GM23338 (cell line): Measurements from ENCODE around the gene PARD3.

ENCODE experiments used
- CREB1 ChIP-seq: fragments of 250-450 bp; sonication (Bioruptor Pico); IDR thresholded peaks from 2 replicates; pipeline ENCODE4 v1.5.0; 2020; ENCODE audit warnings: low read depth, mild to moderate bottlenecking, moderate library complexity
- CTCF ChIP-seq, 2 experiments: fragments of 200-600 bp in 1 of 2; sonication (generic) in 1 of 2; conservative IDR thresholded peaks; 2 replicates each; pipeline versions ENCODE4 v1.5.1 to v1.6.1; 2016 to 2017; ENCODE audit warnings: antibody characterized with exemption in 2 of 2, low read depth in 2 of 2, mild to moderate bottlenecking in 2 of 2, moderate library complexity in 1 of 2
- EZH2 ChIP-seq: fragments of 200-600 bp; sonication (generic); IDR thresholded peaks from one replicate; pipeline ENCODE4 v1.8.0; 2017; ENCODE audit warnings: antibody characterized with exemption, mild to moderate bottlenecking, low read depth; ENCODE audit not compliant: unreplicated experiment
- EZH2phosphoT487 ChIP-seq: fragments of 200-600 bp; sonication (generic); IDR thresholded peaks from one replicate; pipeline ENCODE4 v1.8.1; 2018; ENCODE audit warnings: antibody characterized with exemption; ENCODE audit not compliant: unreplicated experiment
- POLR2AphosphoS5 ChIP-seq: IDR thresholded peaks from 2 replicates; pipeline ENCODE4 v1.6.1; 2016; ENCODE audit warnings: antibody characterized with exemption, low read depth
- ZNF114 ChIP-seq: fragments of 250-450 bp; sonication (Bioruptor Pico); IDR thresholded peaks from 2 replicates; pipeline ENCODE4 v1.5.0; 2020; ENCODE audit warnings: mild to moderate bottlenecking, moderate library complexity

DNA sequence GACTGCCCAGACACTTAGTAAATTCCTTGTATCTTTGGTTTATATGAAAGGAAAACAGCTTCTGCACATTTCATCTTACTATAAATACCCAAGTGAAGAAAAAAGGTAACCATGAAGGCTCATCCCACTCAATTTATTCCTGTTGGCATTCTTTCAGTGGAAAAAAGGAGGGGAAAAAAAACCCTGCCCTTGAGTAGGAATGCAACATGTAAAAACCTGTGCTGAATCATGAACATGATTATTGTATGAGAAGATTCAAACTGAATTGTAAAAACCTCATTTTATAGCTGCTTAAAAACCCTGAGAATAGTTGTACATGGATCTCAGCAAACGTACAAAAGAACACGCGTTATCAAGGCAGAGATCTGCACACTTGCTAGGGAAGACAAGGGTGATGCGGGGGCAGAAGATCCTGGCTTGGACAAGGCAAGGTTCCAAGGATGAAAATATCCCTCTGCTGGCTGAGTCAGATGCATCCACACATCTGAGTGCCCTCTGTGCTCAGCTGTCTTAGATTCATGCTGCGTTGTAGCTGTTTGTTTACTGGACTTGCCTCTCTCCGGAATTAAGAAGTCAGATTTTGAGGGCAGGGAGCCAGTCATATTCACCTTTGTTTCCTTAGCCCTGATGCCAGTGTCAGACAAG, 658.2 kb downstream of the PARD3 start:
- TF ChIP-seq EZH2phosphoT487 (no peak), POLR2AphosphoS5 (no peak), CTCF (conservative IDR thresholded peaks at IDR 0.05; ENCODE audit: low read depth in 2 of 2) (no peak), EZH2 (no peak), ZNF114 (CRISPR knock-in tag) (no peak), CREB1 (no peak)
